Right renal cortex interstitium (tissue), 3 donors: ENCODE measurements around the gene EHMT1. TPM values are rescaled to one million over a fixed set of nuclear protein-coding genes. Genes with fewer than 3 reads are reported as not detected.
"Not testable (repeated sequence)": the region's sequence is repeated elsewhere in the genome, so short reads cannot be mapped to it uniquely, and the experiment has no call there.

Experiments
- DNase-seq, 3 donors: peaks; one replicate each; pipeline ENCODE4 v3.0.0-alpha.2; 2013; ENCODE audit warnings: low read depth in 3 of 3, low spot score in 2 of 3
- polyA plus RNA-seq, 3 donors: library from polyadenylated mRNA; unstranded; fragments of 120-200 nt; gene quantifications; one replicate each; pipeline ENCODE4 v1.2.1, GENCODE V29; 2013; ENCODE audit not compliant: insufficient read length in 3 of 3

EHMT1 gene
- polyA plus RNA-seq, 3 donors = 68.5 to 72.0 (median 70.1) TPM

- DNase-seq = no peak
Measured at GRCh38 chr9:137590123-137590468, 28.7 kb upstream of the EHMT1 start.

- DNase-seq = peak in 2 of 3 donors; percentile 79 to 82
Measured at GRCh38 chr9:137590469-137591383, 28.1 kb upstream of the EHMT1 start, which contains the start of gene ZMYND19. Gene ZMYND19, minus strand, starts transcription at chr9:137590512. Its CDS starts 249 bp downstream, at chr9:137590263.

GRCh38 chr9:137592767-137593166 is 26.0 kb upstream of the EHMT1 start:
- no peak for DNase-seq

- DNase-seq = no peak
Measured at GRCh38 chr9:137593176-137593575, 25.6 kb upstream of the EHMT1 start.

GRCh38 chr9:137596577-137596976 is 22.2 kb upstream of the EHMT1 start:
- not testable (repeated sequence) for DNase-seq

GRCh38 chr9:137598943-137599342 is 19.9 kb upstream of the EHMT1 start:
- DNase-seq = no peak

GRCh38 chr9:137602661-137603060 is 16.1 kb upstream of the EHMT1 start:
- DNase-seq = no peak

GRCh38 chr9:137603879-137604278 is 14.9 kb upstream of the EHMT1 start:
- no peak for DNase-seq

GRCh38 chr9:137604345-137605086 is 14.3 kb upstream of the EHMT1 start:
- DNase-seq = no peak

GRCh38 chr9:137605121-137606004 is 13.4 kb upstream of the EHMT1 start, which contains the start of gene ARRDC1:
Gene ARRDC1, plus strand, starts transcription at chr9:137605686. Its CDS starts 32 bp downstream, at chr9:137605718.
- DNase-seq = peak in 2 of 3 donors; percentile 78 to 79

- DNase-seq = no peak
Measured at GRCh38 chr9:137606005-137606621, 12.7 kb upstream of the EHMT1 start.

- DNase-seq = no peak
Measured at GRCh38 chr9:137606734-137607138, 12.1 kb upstream of the EHMT1 start.

- DNase-seq = no peak
Measured at GRCh38 chr9:137607141-137607857, 11.5 kb upstream of the EHMT1 start.

GRCh38 chr9:137610944-137611343 is 7.9 kb upstream of the EHMT1 start:
- no peak for DNase-seq

- DNase-seq = no peak
Measured at GRCh38 chr9:137611623-137612609, 6.9 kb upstream of the EHMT1 start.

- DNase-seq = no peak
Measured at GRCh38 chr9:137612741-137613142, 6.1 kb upstream of the EHMT1 start.

- DNase-seq = no peak
Measured at GRCh38 chr9:137613259-137613658, 5.5 kb upstream of the EHMT1 start.
